ENCODE measurements around the gene CAMK2N2.

- no peak for TF ChIP-seq EZH2phosphoT487 (IDR thresholded peaks at IDR 0.05; ENCODE audit: borderline replicate concordance, low read length)
- peak; percentile 61 for TF ChIP-seq CTCF (IDR thresholded peaks at IDR 0.05; ENCODE audit: low read depth, low read length, poor library complexity, severe bottlenecking)
Measured at GRCh38 chr3:184305577-184305976, 44.2 kb upstream of the CAMK2N2 start.

Measured in DOHH2 (cell line).